SKM-1 (cell line): ENCODE data around the gene TEAD1.

ENCODE experiments used
- DNase-seq: peaks from one replicate; lab custom pipeline; 2025; ENCODE audit not compliant: unreplicated experiment; lab: John Stamatoyannopoulos, UW

The TEAD1 gene

GRCh38 chr11:12829540-12830314 lies 155.5 kb downstream of the TEAD1 start:
- no peak for DNase-seq

- DNase-seq: no peak
Measured at GRCh38 chr11:12831471-12832202, 157.4 kb downstream of the TEAD1 start.

- no peak for DNase-seq
Measured at GRCh38 chr11:12832480-12833224, 158.4 kb downstream of the TEAD1 start.

GRCh38 chr11:12834166-12834565 lies 159.9 kb downstream of the TEAD1 start:
- no peak for DNase-seq

- DNase-seq: no peak
Measured at GRCh38 chr11:12834630-12835029, 160.4 kb downstream of the TEAD1 start.

GRCh38 chr11:12835286-12835685 lies 161.1 kb downstream of the TEAD1 start:
- no peak for DNase-seq

GRCh38 chr11:12838463-12839123 lies 164.4 kb downstream of the TEAD1 start:
- DNase-seq: no peak

GRCh38 chr11:12840871-12841660 lies 166.8 kb downstream of the TEAD1 start:
- DNase-seq: no peak

- no peak for DNase-seq
Measured at GRCh38 chr11:12841946-12842630, 167.9 kb downstream of the TEAD1 start.

- DNase-seq: no peak
Measured at GRCh38 chr11:12842933-12843636, 168.9 kb downstream of the TEAD1 start.

GRCh38 chr11:12845163-12845562 lies 170.9 kb downstream of the TEAD1 start:
- no peak for DNase-seq

GRCh38 chr11:12845739-12846358 lies 171.6 kb downstream of the TEAD1 start:
- no peak for DNase-seq

- DNase-seq: no peak
Measured at GRCh38 chr11:12846786-12847615, 172.8 kb downstream of the TEAD1 start.

- no peak for DNase-seq
Measured at GRCh38 chr11:12848413-12848812, 174.2 kb downstream of the TEAD1 start.

GRCh38 chr11:12853325-12853651 lies 179.1 kb downstream of the TEAD1 start:
- DNase-seq: no peak

GRCh38 chr11:12853652-12854296 lies 179.6 kb downstream of the TEAD1 start:
- DNase-seq: no peak

GRCh38 chr11:12854297-12854661 lies 180.1 kb downstream of the TEAD1 start:
- no peak for DNase-seq

GRCh38 chr11:12854829-12855228 lies 180.6 kb downstream of the TEAD1 start:
- DNase-seq: no peak
